GM20000 (cell line): ENCODE measurements around the gene STXBP5.

Experiments
- DNase-seq: peaks from one replicate; pipeline ENCODE4 v3.0.0; 2012; ENCODE audit warnings: low spot score
- CTCF ChIP-seq: IDR thresholded peaks from 2 replicates; pipeline ENCODE4 v1.5.1; 2012; ENCODE audit warnings: mild to moderate bottlenecking, control low read depth; ENCODE audit errors: extremely low read depth, missing control alignments

The STXBP5 gene

DNA sequence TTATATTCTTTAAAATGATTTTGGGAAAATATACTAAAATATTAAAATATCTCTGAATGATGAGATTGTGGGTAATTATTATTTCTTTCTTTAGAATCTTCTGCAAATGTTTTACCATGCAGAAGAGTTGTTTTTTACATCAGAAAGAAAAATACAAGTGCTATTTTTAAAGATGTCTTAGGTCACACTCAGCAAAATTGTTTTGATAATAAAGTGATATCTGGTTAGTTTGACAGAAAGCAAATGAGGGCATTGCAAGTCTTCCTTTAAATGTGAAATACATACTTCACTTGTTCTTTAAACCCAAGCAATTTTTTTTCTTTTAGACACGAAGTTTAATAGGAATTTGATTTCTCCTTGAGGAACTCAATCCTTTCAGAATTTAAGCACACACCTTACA is 43.6 kb upstream of the STXBP5 start:
- no peak for TF ChIP-seq CTCF

DNA sequence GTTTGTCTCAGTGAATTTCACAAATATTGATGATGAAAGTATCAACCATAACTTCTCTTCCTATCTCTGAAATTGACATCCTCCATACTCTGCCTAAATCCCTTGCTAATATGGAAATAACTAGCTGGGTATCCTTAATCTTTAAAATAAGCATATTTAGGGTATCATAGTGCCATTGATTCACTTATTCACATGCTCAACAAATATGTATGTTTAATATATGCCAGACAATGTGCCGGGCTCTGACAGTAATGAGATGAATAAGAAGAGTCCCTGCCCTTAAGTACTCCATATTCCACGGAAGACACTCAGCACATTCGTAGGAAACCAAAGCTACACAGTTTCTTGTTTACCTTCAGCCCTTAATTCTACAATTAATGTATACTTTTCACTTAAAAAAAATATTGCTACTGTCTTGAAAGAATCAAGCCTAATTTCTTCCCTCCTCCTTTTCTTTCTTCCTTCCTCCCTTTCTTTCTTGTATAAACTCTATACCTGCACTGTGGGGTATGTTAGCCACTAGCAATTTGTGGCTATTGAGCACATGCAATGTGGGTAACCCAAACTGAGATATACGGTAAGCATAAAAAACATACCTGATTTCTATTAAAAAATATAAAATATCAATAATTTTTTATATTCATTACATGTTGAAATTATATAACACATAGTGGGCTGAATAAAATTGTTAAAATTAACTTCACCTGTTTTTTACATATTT is 42.8 kb upstream of the STXBP5 start:
- DNase-seq: no peak
- no peak for TF ChIP-seq CTCF

More for the DNA sequence above, 43.6 kb upstream of the STXBP5 start:
- no peak for DNase-seq

DNA sequence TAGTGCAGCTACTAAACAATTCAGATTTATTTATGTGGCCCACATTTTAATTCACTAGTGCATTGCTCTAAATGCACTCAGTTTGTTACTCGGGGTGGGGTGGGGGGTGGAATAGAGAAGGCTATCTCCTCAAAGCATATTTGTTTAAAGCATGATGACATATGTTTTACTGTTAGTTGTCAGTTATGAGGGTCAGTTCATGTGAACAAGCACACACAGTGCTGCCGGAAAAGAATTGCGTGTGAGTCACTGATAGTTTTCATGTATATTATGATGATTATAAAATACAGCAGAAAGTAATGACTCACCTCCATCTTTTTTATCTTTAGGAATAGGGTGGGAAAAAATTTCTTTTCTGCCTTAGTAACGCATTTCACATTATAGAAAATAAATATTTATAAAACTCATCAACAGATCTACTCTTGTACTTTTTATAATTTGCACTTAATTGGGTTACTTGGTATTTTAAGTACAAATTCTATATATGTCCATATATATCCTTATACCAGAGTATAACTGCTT is 42.2 kb upstream of the STXBP5 start:
- DNase-seq: no peak
- no peak for TF ChIP-seq CTCF

GRCh38 chr6:147164761-147165160 is 39.5 kb upstream of the STXBP5 start:
- TF ChIP-seq CTCF: no peak
- no peak for DNase-seq

DNA sequence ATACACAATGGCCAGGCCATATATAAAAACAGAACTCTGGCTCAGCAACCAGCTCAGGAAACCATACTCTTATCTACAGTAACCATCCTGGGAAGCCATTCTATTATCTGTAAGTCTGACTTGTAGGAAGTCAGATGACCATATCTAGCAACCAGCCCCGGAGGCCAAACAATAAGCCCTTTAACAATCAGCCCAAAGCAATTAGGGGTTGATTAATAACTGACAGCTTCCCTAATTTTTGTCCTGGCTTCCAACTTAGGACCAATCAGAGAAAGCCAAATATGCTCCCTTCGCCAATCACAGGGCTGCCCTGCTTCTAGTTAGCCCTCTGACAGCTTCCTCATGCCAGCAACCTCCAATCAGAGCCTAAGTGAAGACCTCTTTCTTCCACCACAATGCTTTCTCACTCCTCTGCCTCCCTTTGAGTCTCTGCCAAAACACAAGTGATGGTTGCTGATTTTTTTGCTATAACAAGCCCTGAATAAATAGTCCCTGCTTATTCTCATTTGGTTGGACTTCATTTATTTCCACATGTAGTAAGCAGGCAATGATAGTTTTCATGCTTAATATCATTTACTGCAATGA is 37.8 kb upstream of the STXBP5 start:
- no peak for TF ChIP-seq CTCF
- no peak for DNase-seq

- no peak for TF ChIP-seq CTCF
- no peak for DNase-seq
Measured at GRCh38 chr6:147166992-147167391, 37.2 kb upstream of the STXBP5 start.
